Glomerular visceral epithelial cell (primary cell): Measurements from ENCODE around the gene KRT80.

ENCODE experiments used
- DNase-seq: peaks from one replicate; pipeline ENCODE4 v3.0.0-alpha.2; 2016; ENCODE audit errors: extremely low spot score

KRT80 gene

DNA sequence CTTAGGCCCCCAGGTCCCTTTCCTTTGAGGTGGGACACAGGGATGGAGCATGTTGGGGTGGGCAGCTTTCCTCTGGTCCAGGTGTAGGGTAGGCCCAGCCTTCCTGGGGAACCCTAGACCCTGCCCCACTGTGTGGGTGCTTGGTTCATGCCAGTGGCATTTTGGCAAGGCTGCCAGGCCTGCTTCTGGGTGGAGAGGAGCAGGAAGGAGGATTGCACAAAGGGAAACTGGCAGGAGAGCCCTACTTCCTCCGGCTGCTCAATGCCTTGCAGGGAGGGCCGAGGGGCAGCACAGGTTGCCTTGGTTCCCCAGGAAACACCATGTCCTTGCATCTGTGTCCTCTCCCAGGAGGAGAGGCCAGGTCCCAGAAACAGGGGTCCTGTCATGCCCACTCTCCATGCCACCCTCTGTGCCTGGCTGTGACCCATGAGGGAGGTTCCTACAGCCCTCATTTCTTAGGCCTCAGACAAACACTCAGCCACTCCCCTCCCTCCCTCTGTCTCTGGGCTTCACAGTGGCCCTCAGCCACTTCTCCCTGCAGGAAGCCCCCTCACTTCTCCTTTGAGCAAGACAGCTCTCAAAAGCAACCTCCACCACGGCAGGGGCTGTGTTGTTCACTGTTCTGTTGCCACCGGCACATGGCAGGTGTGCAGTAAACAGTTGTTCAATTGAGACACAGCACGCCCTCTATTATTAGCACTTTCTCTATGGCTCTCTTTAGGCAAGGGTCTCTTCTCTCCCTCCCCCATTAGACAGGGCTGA is 6.8 kb upstream of the KRT80 start:
- DNase-seq, result no peak

DNA sequence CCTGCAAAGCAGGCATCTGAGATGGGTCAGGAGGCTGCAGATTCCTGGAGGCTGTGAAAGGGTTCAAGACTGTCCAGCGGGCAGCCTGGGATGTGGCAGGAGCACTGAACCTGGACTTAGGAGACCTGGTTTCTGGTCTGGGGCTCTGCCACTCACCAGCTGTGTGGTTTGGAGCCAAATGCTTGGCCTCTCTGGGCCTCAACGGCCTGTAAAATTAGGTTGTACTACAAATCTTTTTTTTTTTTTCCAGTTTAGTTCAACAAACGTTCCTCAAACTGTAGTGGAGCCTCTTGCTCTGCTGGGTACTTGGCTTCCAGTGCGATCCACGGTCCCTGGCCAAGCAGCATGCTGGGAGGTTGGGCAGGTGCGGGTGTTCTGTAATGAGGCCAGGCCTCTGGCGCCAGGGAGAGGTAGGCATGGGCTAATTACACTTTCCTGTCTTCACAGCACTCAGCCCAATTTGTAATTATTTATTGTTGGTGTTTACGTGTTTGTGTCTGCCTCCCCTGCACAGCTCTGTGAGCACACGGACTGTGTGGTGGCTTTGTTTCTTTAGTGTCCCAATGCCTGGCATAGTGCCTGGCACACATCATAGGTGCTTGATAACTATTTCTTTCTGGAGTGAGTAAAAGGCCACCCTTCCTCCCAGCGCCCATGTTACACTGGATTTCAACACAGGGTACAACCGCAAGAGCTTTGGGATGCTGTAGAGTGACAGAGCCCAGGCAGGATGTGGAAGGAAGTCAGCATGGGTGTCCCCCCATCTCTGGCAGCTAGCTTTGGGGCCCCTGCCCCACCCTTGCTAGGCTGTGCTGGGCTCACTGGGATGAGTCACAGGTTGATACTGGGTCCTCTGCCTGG is 5.8 kb upstream of the KRT80 start:
- no peak for DNase-seq

DNA sequence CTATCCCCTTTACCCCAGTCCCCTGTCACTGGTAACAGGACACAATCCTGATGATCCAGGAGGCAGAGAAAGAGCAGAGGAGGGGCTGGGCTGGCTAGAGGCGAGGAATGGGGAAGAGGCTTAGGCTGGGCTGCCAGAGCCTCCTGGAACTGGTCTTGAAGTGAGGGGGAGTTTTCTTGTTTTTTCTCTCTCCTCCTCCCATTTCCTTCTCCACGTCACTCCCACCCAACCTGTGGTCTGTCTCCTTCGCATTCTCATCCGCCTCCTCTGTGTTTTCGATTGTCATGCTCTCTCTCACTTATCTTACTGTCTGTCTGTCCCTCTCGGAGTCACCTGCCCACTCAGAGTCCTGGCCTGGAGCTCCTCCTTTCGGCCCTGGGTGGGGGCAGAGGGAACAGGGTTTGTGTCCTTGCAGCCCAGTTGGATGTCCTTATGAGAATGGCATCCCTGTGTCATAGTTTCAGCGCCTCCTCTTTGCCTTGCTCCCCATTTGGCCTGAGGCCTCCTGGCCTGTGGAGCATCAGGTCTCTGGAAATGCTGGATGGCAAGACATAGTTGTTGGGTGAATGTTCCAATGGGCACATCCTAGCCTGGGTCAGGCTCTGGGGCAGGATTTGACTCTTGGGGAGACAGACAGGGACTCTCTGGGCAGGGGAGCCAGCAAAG is 3.4 kb upstream of the KRT80 start:
- DNase-seq, result no peak

DNA sequence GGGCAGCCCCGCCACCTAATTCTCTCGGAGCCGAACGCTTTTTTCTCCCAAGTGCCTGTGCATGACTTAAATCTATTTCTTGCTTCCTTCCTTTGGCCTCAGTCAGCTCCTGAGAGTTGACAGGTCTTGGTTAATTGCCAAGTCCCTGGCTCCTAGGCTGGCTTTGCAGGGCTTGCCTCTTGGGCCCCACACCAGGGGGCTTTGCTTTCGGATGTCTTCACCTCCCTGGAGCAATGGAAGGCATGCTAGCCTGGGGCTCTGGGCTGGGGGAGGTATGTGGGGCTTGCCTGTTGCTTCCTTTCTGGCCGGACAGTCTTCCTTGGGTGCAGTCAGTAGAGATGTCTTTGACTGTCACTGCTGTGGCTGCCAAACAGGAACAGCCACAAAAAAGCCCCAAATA is 2.2 kb upstream of the KRT80 start:
- DNase-seq, result no peak

DNA sequence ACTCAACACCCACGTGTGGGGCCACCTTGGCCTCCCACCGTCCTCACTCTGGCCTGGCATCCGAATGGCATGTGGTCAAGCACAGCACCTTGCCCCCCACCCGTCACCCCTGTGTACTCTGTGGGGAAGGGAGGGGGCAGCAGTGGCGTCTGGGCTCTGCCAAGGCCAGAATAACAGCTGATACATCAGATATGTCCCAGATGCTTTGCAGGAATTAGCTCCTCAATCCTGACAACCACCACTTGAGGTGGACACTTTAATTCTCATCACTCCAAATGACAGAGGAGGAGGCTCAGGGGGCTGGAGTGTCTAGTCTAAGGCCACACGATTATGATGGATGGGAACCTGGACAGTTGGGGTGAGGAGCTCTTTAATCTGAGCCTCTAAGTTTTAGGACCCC is 1.7 kb upstream of the KRT80 start:
- no peak for DNase-seq

DNA sequence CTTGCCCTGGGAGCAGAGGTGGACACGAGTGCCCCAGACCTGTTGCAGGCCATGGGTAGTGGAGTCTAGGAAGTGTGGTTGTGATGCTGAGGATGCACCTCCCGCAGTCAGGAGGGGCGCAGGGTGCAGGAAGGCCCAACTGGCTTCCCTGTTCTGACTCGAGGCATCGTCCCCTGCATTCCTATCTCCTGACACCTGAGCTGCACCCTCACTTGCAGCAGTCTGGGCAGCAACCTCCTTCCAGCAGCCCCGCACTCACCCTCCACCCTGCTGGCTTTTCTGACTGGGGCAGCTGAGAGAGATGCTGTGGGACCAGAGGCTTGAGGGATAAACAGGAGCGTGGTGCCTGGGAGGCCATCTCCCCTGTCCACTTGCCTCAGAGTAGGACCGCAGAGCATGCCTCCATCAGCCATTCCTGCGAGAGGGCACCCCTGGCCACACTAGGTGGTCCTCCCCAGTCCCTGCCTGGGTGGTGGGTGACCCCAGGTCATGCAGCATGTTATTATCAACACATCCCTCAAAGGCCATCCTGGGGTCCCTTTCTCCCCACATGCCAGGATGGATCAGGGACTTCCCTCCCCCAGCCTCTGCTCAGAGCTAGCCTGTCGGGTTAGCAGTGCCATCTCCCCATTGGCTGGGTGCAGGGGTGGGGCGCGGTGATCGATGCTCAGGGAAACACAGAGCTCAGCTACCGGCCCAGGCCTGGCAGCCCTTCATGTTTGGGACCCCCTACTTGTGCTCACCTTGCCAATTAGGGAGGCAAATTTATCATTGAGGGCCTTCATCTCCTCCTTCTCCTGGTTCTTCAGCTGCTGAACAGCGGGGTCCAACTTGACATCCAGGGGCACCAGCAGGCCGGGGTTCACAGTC is 719 bp downstream of the KRT80 start:
- peak; percentile 63 for DNase-seq

DNA sequence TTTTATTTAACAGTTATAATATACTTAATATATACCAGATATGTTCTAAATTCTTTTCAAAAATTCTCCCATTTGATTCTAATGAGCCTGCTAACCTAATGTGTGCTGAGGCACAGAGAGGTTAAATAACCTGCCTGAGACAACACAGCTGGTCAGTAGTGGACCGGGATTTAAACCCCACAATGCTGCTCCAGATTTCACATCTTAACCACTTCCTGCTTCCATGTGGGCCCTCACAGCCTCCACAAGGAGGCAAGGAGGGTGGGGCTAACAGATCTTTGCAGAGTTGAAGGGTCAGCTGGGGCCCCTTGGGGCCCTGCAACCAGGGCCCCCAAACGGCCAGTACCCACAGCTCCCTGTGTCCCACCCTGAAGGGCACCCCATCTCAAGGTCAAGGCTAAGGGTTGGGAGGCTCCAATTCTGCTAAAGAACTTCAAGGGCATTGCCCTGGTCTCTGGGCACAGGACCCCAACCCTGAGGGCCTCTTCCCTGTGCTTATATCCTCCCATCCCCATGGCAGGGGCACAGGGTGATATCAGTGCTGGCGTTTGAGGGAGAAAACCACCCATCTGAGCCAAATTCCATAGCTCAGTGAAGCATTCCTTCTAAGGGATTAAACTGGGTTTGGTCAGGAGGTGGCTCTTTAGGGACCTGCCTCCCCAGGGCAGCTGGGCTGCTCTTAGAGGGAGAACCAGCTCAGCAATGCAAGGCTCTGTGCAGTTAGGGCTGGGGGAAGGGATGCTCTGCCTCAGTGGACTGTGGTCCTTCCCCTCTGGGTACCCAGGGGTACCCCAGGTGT is 2.2 kb downstream of the KRT80 start:
- peak; percentile 85 for DNase-seq

DNA sequence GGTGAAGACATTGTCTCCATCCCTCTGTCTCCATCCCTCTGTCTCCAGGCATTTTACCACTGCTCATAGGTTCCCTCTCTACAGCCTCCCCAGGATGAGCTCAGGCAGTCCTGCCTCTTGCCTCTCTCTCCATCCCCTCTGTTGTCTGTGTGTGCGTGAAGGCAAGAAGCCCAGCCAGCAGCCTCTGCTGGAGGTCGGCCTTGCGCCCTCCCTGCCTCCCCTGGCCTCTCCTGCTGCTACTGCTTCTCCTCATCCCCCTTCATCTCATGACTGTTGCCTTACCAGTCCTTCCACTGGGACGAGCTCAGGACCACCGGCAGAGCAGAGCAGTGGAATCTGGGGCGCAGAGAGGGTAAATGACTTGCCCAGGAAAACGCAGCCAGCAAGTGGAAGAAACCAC is 3.2 kb downstream of the KRT80 start:
- no peak for DNase-seq

DNA sequence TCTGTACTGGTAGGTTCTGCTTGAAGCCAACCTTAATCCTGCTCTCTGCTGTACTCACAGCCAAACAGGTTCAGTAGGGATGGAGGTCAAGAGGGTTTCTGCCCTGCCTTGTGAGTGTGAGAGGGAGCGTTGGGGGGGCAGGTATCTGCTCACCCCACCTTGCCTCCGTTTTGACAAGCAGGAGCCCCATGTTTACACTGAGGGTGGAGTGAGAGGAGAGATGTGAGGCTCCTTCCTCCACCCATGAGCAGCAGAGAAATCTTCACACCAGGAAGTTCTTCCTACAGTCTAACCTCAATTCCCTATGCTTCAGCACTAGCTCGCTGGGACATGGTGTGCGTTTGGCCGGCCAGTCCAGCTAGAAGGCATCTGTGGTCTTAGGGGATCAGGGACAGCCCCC is 4.2 kb downstream of the KRT80 start:
- no peak for DNase-seq

DNA sequence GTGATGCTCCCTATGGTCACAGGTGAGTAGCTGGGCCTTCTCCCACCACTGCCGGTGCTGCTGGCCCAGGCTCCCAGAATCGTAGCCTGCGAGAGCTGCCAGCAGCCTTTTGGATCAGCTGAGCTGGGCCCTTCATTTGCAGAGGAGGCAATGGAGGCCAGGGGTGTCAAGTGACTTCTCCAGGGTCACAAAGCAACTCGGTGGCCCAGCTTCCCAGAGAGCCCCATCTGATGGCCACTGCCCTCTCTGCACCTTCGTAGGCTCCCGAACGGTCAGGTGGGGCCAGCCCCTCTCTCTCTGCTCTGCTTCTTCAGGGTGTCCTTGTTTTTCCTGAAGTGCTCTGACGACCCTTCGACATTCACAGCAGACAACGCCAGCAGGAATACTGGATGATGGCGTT is 4.6 kb downstream of the KRT80 start:
- no peak for DNase-seq

DNA sequence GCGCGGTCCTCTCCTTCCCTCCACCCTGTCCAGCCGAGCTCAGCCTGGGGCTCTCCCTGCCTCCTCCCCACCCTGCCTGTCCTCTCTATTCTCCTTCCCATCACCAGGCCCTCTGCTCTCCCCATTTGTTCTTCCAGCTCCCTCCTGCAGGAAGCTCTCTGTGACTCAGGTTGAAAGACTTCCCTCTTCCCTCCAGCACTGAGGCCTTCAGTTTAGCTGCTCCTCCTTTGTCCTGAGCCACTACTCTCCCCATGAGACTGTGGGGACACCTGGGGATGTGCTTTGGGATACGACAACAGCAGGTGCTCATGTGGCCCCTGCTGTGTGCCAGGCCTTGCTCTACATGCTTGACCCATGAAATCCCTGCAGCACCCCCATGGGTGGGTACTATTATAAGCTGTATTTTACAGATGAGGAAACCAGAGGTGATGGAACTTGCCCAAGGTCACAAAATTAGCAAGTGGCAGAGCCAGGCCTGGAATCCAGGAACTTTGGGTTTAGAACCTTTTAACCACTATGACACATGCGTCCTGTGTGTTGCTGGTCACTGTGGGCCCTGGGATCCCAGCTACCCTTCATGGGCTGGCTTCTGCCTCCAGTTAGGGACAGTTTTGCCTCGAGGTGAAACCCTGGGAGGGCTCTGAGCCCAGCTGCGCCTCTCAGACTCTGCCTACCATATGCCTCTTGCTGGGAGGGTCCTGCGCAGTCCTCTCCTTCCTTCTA is 5.5 kb downstream of the KRT80 start:
- peak; percentile 83 for DNase-seq

DNA sequence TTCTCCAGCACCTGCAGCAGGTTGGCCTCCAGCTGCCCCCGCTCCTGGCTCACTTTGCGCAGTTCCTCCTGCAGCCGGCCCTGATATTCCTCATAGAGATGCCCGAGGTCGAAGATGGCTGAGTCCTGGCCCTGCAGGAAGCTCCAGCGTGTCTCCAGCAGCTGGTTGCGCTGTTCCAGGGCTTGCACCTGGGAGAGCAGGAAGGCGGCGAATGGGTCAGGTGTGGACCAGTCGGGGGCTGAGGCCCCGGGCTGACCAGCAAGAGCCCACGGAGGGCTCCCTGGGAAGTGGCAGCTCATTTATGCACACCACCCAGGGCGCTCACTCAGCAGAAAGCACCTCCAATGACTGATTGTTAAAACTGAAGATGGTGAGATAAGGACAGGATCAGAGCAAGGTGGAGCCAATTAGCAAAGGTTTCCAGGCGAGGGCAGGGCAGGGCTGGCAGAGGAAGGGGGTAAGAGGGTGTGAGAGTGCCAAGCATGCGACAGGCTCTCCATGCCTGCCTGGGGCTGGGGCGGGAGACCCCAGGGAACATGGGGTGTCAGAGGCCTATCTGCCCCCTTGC is 6.3 kb downstream of the KRT80 start:
- no peak for DNase-seq

DNA sequence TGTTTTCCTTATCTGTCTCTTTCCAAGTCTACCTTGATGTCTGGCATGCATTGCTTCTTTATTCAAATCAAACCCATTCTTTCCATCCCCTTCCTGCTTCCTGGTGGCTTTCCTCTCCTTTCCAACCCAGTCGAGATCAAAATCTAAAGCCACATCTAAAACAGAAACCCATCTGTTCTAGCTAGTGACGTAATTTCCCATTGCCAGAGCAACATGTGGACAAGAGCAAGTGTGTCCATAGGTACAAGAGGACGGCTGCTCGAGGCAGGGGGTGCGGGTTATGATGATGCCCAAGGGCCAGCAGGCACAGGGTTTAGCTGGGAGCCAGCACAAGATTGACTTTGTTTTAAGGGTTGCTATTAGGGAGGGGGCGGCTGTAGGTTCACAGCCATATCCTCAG is 7.0 kb downstream of the KRT80 start:
- DNase-seq, result no peak

DNA sequence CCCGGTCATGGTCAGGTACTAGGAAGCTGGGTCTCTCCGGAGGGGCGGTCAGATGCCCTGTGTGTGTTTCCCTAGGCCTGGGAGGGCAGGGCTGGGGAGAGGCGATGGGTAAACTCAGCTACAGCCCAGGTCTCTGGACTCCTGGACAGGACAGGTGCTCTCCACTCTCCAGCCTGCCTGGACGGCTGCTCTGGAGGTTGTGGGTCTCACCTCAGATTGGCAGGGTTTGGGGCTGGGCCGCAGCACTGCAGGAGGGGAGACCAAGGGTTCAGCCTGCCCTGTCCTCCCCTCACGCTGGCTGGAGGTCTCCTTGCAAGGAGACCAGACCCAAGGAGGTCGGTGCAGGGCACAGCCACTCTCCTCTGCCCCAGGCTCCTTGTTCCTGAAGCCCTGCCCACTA is 7.8 kb downstream of the KRT80 start:
- no peak for DNase-seq

DNA sequence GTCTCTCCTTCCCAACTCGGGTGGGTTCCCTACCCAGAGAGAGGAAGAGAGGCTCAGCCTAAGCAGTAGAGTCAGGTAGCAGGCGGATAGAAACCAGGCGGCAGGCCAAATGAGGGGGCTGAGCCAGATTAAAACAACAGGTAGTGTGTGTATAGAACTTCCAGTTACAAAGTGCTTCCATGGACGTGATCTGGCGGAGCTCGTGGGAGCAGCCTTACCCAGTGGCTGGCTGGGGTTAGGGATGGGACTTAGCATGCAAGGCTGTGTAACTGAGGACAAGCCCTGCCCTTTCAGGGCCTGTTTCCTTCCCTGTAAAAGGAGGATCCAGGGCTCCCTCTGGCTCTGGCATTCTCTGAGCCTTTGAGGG is 8.3 kb downstream of the KRT80 start:
- no peak for DNase-seq

DNA sequence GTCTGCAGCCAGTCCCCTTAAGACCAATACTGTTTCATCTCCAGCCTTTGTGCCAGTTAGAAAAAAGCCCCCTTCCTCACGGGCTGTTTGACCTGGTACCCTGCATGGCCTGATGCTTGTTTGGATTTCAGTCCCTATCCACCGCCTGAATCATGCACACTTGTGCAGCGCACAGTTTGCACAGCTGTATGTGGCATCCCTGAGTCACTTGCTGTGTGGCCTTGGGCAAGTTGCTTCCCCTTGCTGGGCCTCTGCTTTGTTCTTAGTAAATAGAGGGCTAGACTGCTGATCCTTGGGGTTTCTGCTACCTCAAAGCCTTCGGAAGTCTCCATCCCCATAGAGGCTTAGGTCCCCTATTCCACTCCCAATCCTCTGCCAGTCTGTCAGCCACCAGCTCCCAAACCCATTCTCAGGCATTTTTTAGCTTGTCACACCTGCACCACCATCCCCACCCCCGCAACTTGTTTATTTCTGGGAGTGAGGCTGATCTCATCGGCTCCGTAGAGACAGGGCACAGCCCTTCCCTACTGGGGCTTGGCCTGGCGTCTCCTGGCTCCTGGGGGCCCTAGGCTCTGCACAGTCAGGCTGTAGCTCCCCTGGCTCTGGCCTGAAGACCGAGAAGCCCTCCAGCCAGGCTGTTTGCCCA is 8.8 kb downstream of the KRT80 start:
- DNase-seq, result no peak

DNA sequence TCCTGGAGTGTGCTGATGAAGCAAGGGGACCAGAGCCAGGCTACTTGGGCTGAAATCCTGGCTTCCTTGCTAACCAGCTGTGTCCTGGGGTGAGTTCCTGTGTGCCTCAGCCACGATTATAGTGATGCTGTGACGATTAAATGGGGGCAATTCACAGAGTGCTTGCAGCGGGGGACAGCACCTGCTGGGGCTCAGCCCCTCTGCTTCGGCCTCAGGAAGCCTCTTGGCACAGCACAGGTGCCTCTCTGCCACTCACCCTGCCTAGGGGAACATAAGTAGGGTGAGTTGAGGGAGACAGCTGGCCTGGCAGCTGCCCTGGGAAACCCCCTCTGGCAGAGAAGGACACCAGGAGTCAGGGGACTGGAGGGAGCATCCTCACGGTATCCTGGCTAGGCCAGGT is 9.4 kb downstream of the KRT80 start:
- no peak for DNase-seq

DNA sequence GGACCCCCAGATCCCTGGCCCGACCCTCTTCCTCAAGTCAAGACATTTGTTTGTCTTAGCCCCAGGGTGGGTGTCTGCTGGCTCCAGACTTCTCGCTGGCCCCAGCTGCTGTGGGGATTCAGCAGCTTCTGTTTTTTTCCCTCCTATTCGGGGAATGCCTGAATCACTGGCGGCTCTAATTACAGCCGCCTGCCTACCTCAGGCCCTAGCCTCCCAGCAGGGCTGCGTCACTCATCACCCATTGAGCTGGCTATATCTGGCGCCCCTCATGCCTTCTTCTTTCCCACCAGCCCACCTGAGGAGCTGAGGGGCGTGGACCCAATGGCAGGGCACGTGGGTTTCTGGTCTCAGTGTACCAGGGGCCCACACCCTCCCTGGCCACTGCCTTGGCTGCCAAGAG is 10.1 kb downstream of the KRT80 start:
- DNase-seq, result no peak

DNA sequence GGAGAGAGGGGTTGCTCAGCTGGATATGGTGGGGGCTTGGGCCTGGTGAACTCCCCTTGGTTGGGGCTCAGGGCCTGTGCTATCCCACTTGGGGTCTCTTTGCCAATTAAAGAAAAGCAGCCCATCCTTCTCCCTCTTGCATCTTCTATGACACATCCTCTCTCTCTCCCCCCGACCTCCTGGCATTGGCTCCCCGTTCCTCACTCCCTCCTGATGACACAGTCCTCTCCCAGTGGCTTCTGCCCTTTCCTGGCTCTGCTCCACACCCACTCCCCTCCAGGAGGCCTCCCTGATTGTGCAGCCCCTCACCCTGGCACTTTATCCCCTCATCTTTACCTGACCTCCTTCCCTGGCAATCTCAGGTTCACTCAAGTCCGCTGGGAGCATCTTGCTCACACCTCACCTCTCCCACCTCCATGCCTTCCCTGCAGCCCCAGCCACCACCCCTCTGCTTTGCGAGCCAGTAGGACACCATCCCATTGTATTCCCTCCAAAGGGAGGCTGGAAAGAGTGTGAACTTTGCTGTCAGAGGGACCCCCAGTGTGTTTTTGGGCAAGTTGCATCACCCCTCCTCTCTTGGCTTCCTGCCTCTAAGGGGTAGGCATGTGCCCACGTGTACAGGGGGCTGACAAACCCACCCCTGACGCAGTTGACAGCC is 10.7 kb downstream of the KRT80 start:
- DNase-seq, result no peak
